HG02981 (cell line): ENCODE measurements around the gene ZNF423.

ENCODE experiments used
- ATAC-seq: cut with Tn5 transposase; IDR thresholded peaks from one replicate; pipeline ENCODE4 v1.9.1; 2021; ENCODE audit warnings: mild to moderate bottlenecking, moderate library complexity; ENCODE audit not compliant: unreplicated experiment

ZNF423 gene

DNA sequence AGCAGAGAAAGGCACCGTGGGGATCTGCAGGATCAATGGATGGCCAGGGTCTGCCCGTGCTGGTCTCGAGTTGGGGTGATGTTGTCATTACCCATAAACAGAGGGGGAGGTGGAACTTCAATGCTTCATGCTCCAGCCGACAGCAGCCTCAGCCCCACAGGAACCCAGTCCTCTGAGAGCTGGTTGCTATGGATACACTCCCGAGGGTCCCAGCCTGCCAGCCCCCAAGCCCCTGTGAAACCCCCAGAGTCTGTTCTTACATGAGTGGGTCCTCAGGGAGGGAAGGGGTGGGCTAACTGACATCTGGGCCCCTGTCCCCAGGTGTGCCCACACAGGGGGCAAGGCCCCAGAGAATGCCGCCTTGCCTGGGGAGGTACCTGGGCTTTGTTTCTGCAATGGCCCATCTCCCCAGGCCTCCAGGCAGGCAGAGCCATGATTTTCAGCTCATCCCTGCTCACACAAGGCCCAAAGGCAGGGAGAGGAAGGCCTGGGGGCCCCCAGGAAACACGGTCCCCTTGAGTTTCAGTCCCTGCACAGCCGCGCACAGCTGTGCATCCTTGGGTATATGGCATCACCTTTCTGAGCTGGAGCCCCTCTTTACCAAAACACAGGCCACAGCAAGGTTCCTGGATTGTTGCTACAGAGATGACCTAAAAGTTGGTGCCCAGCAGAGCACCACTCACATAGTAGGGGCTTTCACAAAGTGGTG is 223.7 kb downstream of the ZNF423 start:
- ATAC-seq: no peak

GRCh38 chr16:49631187-49632041 is 224.5 kb downstream of the ZNF423 start:
- no peak for ATAC-seq

DNA sequence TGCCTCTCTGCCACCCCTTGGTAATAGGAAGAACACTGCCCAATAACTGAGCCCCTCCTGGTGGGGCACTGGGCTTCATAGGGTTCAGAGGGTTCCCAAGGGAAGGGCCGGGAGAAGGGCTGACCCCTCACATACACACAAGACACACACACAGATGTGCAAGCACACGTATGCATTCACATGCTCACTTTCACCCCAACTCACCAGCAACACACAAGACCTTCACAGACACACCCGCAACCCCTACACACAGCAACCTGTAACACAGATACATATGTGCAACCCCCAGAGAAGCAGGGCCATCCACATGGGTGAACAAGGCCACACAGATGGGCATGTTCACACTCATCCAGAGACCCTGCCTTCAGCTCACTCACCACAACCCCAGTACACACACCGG is 225.1 kb downstream of the ZNF423 start:
- no peak for ATAC-seq

- no peak for ATAC-seq
Observed at GRCh38 chr16:49629851-49630250, 226.1 kb downstream of the ZNF423 start.

DNA sequence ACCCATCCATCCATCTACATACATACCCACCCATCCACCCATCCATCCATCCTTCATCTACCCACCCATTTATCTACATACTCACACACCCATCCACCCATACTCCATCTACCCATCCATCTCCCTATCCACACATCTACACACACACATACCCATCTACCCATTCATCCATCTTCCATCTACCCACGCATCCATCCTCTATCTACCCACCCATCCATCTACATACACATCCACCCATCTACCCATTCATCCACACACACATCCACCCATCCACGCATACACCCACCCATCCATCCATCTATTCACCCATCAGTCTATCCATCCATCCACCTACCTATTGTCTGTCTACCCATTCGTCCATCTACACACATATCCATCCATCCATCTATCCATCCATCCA is 227.8 kb downstream of the ZNF423 start:
- no peak for ATAC-seq

- ATAC-seq: no peak
Observed at GRCh38 chr16:49625311-49626065, 230.4 kb downstream of the ZNF423 start.

DNA sequence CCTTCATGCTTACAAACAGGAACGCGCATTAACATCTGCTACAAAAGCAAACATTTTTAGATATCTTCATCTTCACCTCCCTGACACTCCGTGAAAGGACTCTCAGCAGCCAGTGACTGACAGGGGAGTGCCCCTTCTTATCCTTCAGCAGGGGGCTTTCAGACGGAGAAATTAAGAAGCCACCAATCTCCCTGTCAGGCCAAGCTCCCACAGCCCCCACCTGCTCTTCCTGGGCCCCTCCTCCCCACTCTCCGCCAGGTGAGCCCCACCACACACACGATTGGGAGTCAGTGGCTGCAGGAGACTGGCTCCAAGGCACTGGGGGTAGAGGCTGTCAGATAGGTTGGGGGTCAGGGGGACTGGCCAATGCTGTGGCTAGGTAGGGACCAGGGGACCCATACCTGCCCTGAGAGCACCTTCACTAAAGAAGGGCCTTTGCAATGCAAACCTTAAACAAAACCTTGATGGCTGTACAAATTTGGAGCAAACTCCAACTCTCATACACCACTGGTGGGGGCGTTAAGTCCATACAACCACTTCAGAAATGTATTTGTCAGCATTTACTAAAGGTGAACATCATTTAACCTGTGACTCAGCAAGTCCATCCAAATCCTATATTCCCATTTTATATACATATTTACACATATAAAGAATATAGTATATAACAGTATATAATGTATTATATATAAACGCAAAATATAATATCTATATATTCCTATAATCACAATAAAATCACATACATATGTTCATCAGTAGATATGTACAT is 232.2 kb downstream of the ZNF423 start:
- no peak for ATAC-seq

DNA sequence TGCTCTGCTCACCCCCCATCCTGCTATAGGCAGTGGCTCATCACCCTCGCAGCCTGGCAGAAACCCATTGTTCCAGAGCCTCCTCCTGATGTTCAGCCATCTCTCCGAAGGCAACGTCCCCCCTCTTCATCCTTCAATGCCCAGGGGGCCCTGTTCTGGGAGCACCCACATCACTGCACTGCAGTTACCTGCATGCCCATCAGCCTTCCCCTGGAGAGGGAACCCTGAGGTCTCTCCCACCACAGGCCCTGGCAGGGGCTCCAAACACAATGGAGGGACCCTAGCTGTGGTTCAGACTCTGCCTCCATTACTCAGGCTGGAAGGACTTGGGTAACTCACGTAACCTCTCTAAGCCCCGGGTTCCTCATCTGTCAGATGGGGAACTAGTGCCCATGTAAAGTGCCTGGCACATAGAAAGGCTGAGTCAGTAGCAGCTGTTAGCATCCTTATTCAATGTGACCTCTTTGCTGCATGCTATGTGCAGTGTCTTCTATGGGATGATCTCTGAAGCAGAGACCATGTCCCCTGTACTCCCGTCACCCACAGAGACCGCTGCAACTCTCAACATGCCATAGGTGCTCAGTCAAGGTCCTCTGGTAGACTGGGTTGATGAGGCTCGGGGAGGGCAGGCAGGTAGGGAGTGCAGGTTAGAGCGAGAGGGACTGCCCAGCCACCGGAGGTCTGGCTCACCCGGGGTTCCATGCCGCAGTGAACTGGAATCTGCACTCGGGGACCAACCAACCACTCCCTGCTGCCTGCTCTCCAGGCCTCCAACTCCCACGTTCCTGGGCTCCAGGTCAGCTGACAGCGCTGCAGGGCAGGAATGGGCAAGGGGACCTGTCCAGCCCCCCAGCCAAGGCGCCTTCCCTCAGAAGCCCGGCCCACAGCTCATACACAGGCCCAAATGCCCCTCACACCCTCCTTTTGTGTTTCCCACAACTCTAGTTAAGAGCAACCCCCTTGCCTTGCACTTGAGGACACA is 233.2 kb downstream of the ZNF423 start:
- ATAC-seq: no peak

- no peak for ATAC-seq
Observed at GRCh38 chr16:49622084-49622390, 233.9 kb downstream of the ZNF423 start.

DNA sequence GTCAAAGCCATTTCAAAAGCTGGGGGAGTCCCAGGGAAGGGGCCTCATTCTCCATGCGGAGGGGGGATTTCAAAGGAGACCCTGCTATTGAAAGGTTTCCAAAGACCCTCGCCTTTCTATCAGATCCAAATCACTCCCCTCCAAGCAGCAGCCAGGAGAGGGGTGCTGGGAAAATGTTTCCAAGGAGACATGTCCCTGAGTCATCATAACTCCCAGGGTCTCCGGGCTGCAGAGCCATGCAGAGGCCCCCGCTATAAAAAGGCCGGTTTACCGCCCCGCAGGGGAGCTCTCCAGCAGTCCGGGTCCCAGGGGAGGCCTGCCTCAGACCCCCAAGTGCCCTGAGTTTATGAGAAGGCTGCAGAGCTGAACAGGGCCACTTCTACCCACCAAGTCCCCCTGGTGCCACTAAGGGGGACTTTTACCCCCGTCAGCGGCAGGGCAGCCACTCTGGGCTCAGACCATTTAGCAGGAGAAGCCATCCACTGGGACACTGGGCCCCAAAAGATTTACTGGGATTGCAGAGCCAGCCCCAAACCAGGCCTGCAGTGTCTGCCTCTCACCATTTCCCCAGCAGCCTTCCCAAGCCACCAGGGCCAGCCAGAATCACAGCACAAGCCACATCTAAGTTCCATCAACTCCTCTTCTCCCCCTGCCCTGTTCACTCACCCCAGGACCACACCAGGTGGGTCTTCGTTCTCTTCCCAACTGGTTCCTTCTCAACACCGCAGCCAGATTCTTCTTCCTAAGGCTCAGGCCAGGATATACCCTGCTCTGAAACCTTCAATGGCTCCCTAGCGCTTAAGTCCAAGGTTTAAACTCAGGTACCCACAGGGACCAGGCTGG is 234.4 kb downstream of the ZNF423 start:
- no peak for ATAC-seq

GRCh38 chr16:49620869-49621240 is 235.1 kb downstream of the ZNF423 start:
- ATAC-seq: no peak

- ATAC-seq: no peak
Observed at GRCh38 chr16:49620158-49620868, 235.6 kb downstream of the ZNF423 start.

DNA sequence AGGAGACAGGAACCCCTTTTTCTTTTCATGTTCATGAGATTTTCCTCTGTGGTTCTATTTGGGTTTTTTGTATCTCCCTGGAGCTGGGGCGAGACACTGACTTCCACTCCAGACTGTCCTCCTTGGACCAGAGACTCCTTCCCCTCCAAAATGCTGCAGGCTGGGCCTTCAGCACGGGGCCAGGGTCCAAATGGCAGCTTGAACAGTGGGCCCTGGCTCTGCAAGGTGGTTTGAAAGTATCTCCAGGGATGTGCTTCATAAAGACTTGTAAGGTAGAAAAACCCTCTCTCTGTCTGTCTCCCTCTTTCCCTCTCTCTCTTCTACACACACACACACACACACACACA is 236.1 kb downstream of the ZNF423 start:
- no peak for ATAC-seq

- ATAC-seq: no peak
Observed at GRCh38 chr16:49618955-49619354, 237.0 kb downstream of the ZNF423 start.

GRCh38 chr16:49617710-49618330 is 238.1 kb downstream of the ZNF423 start:
- ATAC-seq: no peak

GRCh38 chr16:49617016-49617629 is 238.8 kb downstream of the ZNF423 start:
- ATAC-seq: no peak

- ATAC-seq: no peak
Observed at GRCh38 chr16:49615576-49615975, 240.3 kb downstream of the ZNF423 start.

DNA sequence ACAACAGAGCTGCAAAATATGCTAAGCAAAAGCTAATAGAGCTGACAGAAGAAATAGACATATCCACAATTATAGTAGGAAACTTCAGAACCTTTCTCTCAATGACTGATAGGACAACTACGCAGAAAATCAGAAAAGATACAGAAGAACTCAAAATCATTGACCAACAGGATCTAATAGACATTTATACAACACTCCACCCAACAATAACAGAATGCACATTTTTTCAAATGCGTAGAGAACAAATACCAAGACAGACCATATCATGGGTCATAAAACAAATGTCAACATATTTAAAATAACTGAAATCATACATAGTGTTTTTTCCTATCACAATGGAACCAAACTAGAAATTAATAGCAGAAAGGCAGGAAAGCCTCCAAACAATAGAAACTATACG is 244.9 kb downstream of the ZNF423 start:
- no peak for ATAC-seq
